Adipose tissue (tissue), 3 donors: ENCODE measurements around the gene MYO15B. TPM values are rescaled to one million over a fixed set of nuclear protein-coding genes. Genes with fewer than 3 reads are reported as not detected.
"Not testable (repeated sequence)": the region's sequence is repeated elsewhere in the genome, so short reads cannot be mapped to it uniquely, and the experiment has no call there.

Experiments used
- H3K27ac ChIP-seq: one replicate; pipeline ENCODE4 v1.5.1; 2013; ENCODE audit warnings: low read depth, low read length
- WGBS, 3 donors: extraction: QIAGEN DNeasy Blood & Tissue Kit; methylation state at CpG; one replicate each; pipeline ENCODE4 v1.1.7; 2013; 5-methylcytosine and 5-hydroxymethylcytosine counted together
- polyA plus RNA-seq, 3 donors: library from polyadenylated mRNA; stranded (reverse); fragments of 200-250 nt; gene quantifications; one replicate each; pipeline ENCODE4 v1.2.3, GENCODE V29; 2013
- donor health status: healthy with polysubstance abuse.
- donor health status: Bipolar disorder and iron deficiency.
- donor health status: healthy.

The MYO15B gene
- polyA plus RNA-seq, 3 donors = 33.4 to 309 (median 70.4) TPM

DNA sequence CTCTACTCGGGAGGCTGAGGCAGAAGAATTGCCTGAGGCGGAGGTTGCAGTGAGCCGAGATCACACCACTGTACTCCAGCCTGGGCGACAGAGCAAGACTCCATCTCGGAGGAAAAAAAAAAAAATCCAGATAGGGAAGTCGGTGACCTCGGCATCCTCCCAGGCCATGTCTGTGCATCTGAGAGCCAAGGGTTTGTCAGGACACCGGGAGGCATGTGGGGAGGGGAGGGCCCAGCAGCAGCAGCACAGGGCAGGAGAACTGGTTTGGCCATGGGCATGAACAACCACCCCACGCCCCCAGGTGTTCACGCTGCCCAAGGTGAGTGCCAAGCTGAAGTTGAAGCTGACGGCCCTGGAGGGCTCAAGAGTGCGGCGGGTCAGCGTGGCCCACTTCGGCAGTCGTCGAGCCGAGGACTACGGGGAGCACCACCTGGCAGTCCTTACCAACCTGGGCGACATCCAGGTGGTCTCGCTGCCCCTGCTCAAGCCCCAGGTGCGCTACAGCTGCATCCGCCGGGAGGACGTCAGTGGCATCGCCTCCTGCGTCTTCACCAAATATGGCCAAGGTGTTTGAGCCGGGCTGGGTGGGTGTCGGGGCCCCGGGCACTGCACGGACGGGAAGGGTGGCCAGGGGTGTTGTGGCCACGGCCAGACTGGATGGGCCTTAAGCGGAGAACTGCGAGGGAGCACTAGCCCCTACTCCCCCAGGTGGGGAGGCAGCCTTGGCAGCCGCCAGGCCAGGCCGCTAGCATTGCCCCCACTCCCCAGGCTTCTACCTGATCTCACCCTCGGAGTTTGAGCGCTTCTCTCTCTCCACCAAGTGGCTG, 14.7 kb upstream of the MYO15B start:
- no peak overlapping the region for H3K27ac ChIP-seq
- 91 to 94% (median 94%) methylated on average over 37 to 39 of the region's 39 CpGs for WGBS, 3 donors

GRCh38 chr17:75573540-75573957, 14.1 kb upstream of the MYO15B start:
- no peak overlapping the region for H3K27ac ChIP-seq
- WGBS, 3 donors = 83 to 96% (median 89%) methylated on average over 14 to 16 of the region's 16 CpGs

DNA sequence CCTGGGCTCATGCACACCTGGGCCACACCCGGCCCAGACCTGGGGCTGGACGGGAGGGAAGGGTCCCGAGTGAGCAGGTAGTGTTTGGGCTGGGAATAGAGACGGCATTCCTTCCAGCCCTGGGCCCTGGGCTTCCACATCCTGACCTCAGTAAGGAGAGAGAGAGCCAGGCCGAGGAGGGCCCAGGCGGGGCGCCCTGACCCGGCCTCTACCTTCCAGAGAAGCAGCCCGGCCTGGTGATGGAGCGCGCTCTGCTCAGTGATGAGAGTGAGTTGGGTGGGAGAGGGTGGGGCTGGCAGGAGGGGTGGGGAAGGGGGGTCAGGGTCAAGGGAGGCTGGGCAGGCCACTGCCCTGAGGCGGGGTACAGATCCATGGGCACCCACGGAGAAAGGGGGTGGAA, 13.6 kb upstream of the MYO15B start:
- no peak overlapping the region for H3K27ac ChIP-seq
- 92 to 94% (median 93%) methylated on average over 11 to 13 of the region's 13 CpGs for WGBS, 3 donors

DNA sequence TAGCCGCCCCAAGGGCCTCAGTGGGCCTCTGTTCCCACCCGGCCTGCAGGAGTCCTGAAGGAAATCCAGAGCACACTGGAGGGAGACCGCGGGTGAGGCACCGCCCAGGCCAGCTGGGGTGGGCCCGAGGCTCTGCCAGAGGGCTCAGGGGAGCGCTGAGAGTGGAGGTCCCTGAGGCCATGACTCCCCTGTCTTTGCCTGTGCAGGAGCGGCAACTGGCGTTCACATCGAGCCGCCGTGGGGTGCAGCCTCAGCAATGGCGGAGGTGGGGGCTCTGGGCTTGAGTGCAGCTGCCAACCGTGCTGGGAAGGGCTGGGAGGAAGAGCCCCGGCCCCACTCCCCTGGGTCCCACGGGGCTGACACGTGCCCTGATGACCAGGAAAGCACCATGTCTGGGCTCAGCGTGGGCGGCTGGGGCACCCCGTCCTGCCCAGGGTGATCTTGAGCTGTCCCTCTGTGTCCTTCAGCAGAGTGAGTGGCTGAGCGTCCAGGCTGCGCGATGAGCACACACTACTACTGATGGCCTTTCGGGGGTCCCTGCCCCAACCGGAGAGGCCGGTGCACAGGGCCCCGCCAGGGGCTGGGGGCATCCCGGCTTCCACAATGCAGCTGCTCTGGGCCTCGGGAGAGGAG, 13.1 kb upstream of the MYO15B start:
- H3K27ac ChIP-seq = no peak overlapping the region
- WGBS, 3 donors = 81 to 90% (median 90%) methylated on average over 28 to 29 of the region's 29 CpGs

DNA sequence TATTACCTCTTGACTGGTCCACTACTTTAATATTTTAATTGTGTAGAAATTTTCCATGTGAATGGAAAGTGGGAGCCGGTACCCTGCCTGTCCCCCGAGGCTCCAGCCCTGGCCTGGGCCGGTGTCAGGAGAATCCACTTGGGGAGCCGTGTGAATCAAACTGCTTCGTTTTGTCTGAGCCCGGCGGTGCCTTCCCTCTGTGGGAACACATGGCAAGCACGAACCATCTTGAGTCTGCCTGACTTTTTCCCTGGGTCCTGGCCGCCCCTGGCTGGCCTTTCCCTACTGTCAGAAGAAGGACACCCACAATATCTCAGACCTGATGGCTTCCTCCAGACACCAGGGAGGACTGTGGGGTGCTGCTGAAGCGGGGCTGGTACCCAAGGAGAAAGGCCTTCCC, 12.4 kb upstream of the MYO15B start:
- no peak overlapping the region for H3K27ac ChIP-seq
- 87 to 94% (median 94%) methylated on average over 10 of the region's 10 CpGs for WGBS, 3 donors

DNA sequence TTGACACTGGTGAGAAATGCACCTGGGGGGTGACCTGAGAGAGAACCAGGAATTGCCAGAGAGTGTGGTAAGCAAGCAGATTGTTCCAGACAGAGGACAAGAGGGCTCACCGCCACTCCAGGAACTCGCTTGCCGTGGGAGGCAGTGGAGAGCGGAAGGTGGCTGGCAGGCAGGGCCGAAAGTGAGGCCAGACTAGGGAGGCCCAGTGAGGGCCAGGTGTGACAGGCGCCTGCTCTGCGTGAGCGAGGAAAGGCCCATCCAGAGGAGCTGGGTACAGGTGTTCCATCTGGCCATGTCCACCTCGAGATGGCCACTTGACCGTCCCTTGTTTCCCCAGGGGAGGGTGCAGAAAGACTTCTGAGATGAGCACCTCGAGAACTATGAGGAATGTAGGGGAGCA, 11.9 kb upstream of the MYO15B start:
- 69 to 94% (median 93%) methylated on average over 11 of the region's 11 CpGs for WGBS, 3 donors
- H3K27ac ChIP-seq = no peak overlapping the region

GRCh38 chr17:75576661-75577060, 10.9 kb upstream of the MYO15B start:
- WGBS, 3 donors = 59 to 84% (median 80%) methylated on average over 12 to 15 of the region's 15 CpGs
- H3K27ac ChIP-seq = no peak overlapping the region

- not testable (repeated sequence) for H3K27ac ChIP-seq
- WGBS, 3 donors = 69 to 82% (median 79%) methylated on average over 23 of the region's 23 CpGs
Measured at GRCh38 chr17:75581121-75581725, 6.4 kb upstream of the MYO15B start.

DNA sequence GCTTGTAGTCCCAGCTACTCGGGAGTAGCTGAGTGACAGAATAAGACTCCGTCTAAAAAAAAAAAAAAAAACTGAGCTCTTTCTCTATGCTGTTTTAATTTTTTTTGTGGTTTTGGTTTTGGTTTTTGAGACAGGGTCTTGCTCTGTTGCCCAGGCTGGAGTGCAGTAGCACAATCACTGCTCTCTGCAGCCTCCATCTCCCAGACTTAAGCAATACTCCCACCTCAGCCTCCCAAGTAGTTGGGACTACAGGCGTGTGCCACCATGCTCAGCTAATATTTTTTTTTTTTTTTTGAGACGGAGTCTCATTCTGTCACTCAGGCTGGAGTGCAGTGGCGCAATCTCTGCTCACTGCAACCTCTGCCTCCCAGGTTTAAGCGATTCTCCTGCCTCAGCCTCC, 4.4 kb upstream of the MYO15B start:
- H3K27ac ChIP-seq = not testable (repeated sequence)
- WGBS, 3 donors = 86 to 94% (median 88%) methylated on average over 5 to 6 of the region's 6 CpGs

DNA sequence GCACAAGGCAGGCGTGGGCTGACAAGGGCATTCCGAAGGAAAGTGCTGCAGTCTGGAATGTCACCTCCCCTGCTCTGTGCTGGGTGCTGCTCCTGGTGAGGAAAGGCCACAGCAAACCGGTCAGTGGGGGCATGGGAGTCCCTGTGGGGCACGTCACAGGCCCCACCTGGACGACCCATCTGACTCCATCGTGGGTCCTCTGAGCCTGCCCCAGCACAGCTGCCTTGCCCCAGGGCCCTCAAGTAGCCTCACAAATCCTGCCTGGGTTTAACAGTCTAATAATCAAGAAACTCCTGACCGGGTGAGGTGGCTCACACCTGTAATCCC, 2.8 kb upstream of the MYO15B start:
- WGBS, 3 donors = 91 to 94% (median 92%) methylated on average over 7 of the region's 7 CpGs
- H3K27ac ChIP-seq = no peak overlapping the region

DNA sequence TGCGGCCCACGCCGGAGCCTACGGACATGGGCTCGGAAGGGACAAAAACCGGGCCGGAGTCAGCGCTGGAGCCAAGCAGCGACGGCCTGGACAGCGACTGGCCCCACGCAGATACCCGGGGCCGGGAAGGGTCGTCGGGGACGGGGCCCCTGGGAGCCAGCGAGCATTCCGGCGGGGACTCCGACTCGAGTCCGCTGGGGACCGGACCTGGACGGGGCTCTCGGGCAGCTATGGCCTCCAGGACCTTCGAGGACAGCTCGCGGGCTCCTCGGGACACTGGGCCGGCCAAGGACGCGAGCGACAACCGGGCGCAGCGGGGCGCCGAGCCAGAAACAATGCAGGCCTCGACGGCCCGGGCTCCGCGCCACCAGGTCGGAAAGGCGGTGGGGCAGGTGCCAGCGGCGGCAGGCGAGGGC, 1.0 kb downstream of the MYO15B start:
- H3K27ac ChIP-seq = peak overlapping the region; percentile 21
- 2 to 12% (median 2%) methylated on average over 30 to 49 of the region's 49 CpGs for WGBS, 3 donors

GRCh38 chr17:75589012-75589918, 1.7 kb downstream of the MYO15B start:
- H3K27ac ChIP-seq = peak overlapping the region; percentile 21
- 6 to 10% (median 8%) methylated on average over 41 to 100 of the region's 100 CpGs for WGBS, 3 donors

GRCh38 chr17:75589919-75590303, 2.3 kb downstream of the MYO15B start:
- H3K27ac ChIP-seq = no peak overlapping the region
- 57 to 78% (median 68%) methylated on average over 26 to 29 of the region's 29 CpGs for WGBS, 3 donors

- no peak overlapping the region for H3K27ac ChIP-seq
- WGBS, 3 donors = 76 to 90% (median 86%) methylated on average over 8 of the region's 8 CpGs
Measured at GRCh38 chr17:75590314-75590761, 2.7 kb downstream of the MYO15B start.

DNA sequence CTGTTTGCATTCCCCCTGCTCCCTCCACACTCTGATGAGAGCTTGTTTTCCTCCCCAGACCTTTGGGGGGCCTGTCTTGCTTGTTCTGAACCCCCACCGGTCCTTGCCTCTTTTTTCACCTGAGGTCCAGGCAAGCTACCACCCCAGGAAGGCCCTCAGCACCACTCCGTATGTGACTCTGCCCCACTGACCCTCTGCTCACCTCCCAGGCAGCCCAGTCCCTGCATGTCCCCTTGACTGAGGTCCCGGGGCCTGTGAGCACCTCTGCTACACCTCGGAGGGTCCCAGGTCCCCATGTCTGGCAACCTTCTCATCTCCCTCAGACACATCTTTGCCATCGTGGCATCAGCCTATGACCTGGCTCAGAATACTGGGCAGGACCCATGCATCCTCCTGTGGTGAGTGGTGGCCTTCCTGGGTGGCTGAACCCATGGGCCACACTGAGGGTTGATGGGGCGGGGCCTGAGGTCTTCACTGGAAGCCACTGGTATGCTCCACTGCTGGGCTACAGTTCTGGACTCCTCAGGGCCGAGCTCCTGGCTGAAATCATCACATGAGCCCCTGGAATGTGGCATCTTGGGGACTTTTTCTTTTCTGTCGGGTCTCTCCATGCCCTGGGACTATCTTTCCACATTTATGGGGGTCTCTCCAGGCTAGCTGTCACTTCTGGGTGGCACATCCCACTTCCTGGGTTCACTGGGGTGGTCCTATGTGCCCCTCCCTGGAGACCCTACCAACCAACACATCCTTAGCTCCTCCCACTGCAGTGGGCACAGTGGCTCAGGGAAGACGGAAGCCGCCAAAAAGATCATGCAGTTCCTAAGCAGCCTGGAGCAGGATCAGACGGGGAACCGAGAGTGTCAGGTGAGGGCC, 3.5 kb downstream of the MYO15B start:
- no peak overlapping the region for H3K27ac ChIP-seq
- 83 to 86% (median 83%) methylated on average over 12 of the region's 12 CpGs for WGBS, 3 donors

- WGBS, 3 donors = 91 to 93% (median 92%) methylated on average over 7 of the region's 7 CpGs
- H3K27ac ChIP-seq = no peak overlapping the region
Measured at GRCh38 chr17:75591722-75592302, 4.2 kb downstream of the MYO15B start.

- H3K27ac ChIP-seq = no peak overlapping the region
- 89 to 91% (median 89%) methylated on average over 13 to 17 of the region's 17 CpGs for WGBS, 3 donors
Measured at GRCh38 chr17:75592348-75593020, 4.9 kb downstream of the MYO15B start.
